PFSK-1 (cell line): Measurements from ENCODE around the gene ITGAD.

Source experiments
- FOXP2 ChIP-seq: optimal IDR thresholded peaks from 2 replicates; pipeline ENCODE3; 2011; ENCODE audit warnings: borderline replicate concordance, control low read depth, inconsistent platforms; ENCODE audit not compliant: insufficient read depth; ENCODE audit errors: extremely low read length, extremely low read depth
- POLR2AphosphoS5 ChIP-seq: IDR thresholded peaks from 2 replicates; pipeline ENCODE4 v1.6.1; 2012; ENCODE audit warnings: low read depth, mild to moderate bottlenecking, control low read depth, low read length, moderate library complexity
- REST ChIP-seq, 2 experiments: IDR thresholded peaks; 2 replicates each; pipeline versions ENCODE4 v1.6.1 to v1.8.0; 2011 to 2012; ENCODE audit warnings: low read depth in 2 of 2, low read length in 2 of 2, control low read depth in 1 of 2, inconsistent platforms in 1 of 2, mild to moderate bottlenecking in 1 of 2, moderate library complexity in 1 of 2; ENCODE audit not compliant: insufficient read depth in 1 of 2
- SIN3A ChIP-seq: IDR thresholded peaks from 2 replicates; pipeline ENCODE4 v1.6.1; 2012; ENCODE audit warnings: mild to moderate bottlenecking, low read length, moderate library complexity, borderline replicate concordance; ENCODE audit not compliant: insufficient read depth
- TAF1 ChIP-seq: IDR thresholded peaks from 2 replicates; pipeline ENCODE4 v1.6.1; 2012; ENCODE audit warnings: low read length, control low read depth, borderline replicate concordance; ENCODE audit not compliant: insufficient read depth

- no peak for TF ChIP-seq POLR2AphosphoS5
- no peak for TF ChIP-seq TAF1
- no peak for TF ChIP-seq REST (IDR thresholded peaks at IDR 0.05; ENCODE audit: insufficient read depth in 1 of 2, low read depth in 2 of 2, low read length in 2 of 2)
- TF ChIP-seq SIN3A: no peak
- no peak for TF ChIP-seq FOXP2
Measured at GRCh38 chr16:31397096-31397660, 4.0 kb downstream of the ITGAD start.
